ENCODE results near the gene MGMT.

MGMT gene

GRCh38 chr10:129770286-129770685 lies 303.2 kb downstream of the MGMT start:
- no peaks in the 10 kb centered on the region for H3K27me3 ChIP-seq (ENCODE audit: insufficient read depth, poor library complexity, severe bottlenecking)
- DNase-seq (ENCODE audit: low read depth in 1 of 2, low spot score in 1 of 2) = no peak
- H3K4me3 ChIP-seq (replicated peaks; ENCODE audit: insufficient read depth, low read length) = no peak overlapping the region
- no peak overlapping the region for H3K27ac ChIP-seq (replicated peaks)
- TF ChIP-seq SPI1 (IDR thresholded peaks at IDR 0.05; ENCODE audit: borderline replicate concordance, low read depth) = no peak
- TF ChIP-seq GABPA (IDR thresholded peaks at IDR 0.05; ENCODE audit: low read depth) = no peak
- TF ChIP-seq REST (IDR thresholded peaks at IDR 0.05; ENCODE audit: insufficient replicate concordance, low read depth) = no peak
- no peak for TF ChIP-seq CTCF (IDR thresholded peaks at IDR 0.05; ENCODE audit: insufficient read depth, low read length)
- TF ChIP-seq POLR2AphosphoS5 (IDR thresholded peaks at IDR 0.05; ENCODE audit: low read depth) = no peak

- Histone ChIP-seq H3K27me3 (ENCODE audit: insufficient read depth, poor library complexity, severe bottlenecking) (no peaks in the 10 kb centered on the region), H3K4me3 (replicated peaks; ENCODE audit: insufficient read depth, low read length) (no peak overlapping the region), H3K27ac (replicated peaks) (no peak overlapping the region)
- TF ChIP-seq POLR2AphosphoS5 (IDR thresholded peaks at IDR 0.05; ENCODE audit: low read depth) (no peak), SPI1 (IDR thresholded peaks at IDR 0.05; ENCODE audit: borderline replicate concordance, low read depth) (no peak), CTCF (IDR thresholded peaks at IDR 0.05; ENCODE audit: insufficient read depth, low read length) (no peak), GABPA (IDR thresholded peaks at IDR 0.05; ENCODE audit: low read depth) (no peak), REST (IDR thresholded peaks at IDR 0.05; ENCODE audit: insufficient replicate concordance, low read depth) (no peak)
- no peak for DNase-seq (ENCODE audit: low read depth in 1 of 2, low spot score in 1 of 2)
These were observed 304.0 kb downstream of the MGMT start for GRCh38 chr10:129771024-129771423.

GRCh38 chr10:129771576-129771975 lies 304.5 kb downstream of the MGMT start:
- H3K27me3 ChIP-seq (ENCODE audit: insufficient read depth, poor library complexity, severe bottlenecking) = no peaks in the 10 kb centered on the region
- no peak for DNase-seq (ENCODE audit: low read depth in 1 of 2, low spot score in 1 of 2)
- no peak overlapping the region for H3K4me3 ChIP-seq (replicated peaks; ENCODE audit: insufficient read depth, low read length)
- H3K27ac ChIP-seq (replicated peaks) = no peak overlapping the region
- TF ChIP-seq CTCF (IDR thresholded peaks at IDR 0.05; ENCODE audit: insufficient read depth, low read length) (no peak), REST (IDR thresholded peaks at IDR 0.05; ENCODE audit: insufficient replicate concordance, low read depth) (no peak), GABPA (IDR thresholded peaks at IDR 0.05; ENCODE audit: low read depth) (no peak), POLR2AphosphoS5 (IDR thresholded peaks at IDR 0.05; ENCODE audit: low read depth) (no peak), SPI1 (IDR thresholded peaks at IDR 0.05; ENCODE audit: borderline replicate concordance, low read depth) (no peak)
